SU-DHL-6 (cell line): ENCODE results near the gene RSU1.

Experiments used
- H2AFZ ChIP-seq: fragments of 200-600 bp; sonication (generic); 2 replicates; pipeline ENCODE4 v1.6.1; 2014; ENCODE audit warnings: low read depth, mild to moderate bottlenecking, moderate library complexity, mixed read lengths, antibody characterized with exemption, low read length; ENCODE audit not compliant: severe bottlenecking
- H3F3A ChIP-seq: fragments of 200-600 bp; shearing (Covaris generic); 2 replicates; pipeline ENCODE4 v1.6.0; 2016; ENCODE audit warnings: antibody characterized with exemption, mild to moderate bottlenecking; ENCODE audit not compliant: insufficient read depth
- H3K27ac ChIP-seq: fragments of 200-600 bp; sonication (generic); 2 replicates; pipeline ENCODE4 v1.5.1; 2016; ENCODE audit warnings: low read depth, mild to moderate bottlenecking, low read length, moderate library complexity, mixed read lengths
- H3K27me3 ChIP-seq: fragments of 200-600 bp; sonication (generic), shearing (Covaris generic); 2 replicates; pipeline ENCODE4 v1.6.0; 2014; ENCODE audit warnings: mild to moderate bottlenecking, low read length
- H3K36me3 ChIP-seq: fragments of 200-600 bp; sonication (generic); 2 replicates; pipeline ENCODE4 v1.6.1; 2014; ENCODE audit warnings: mild to moderate bottlenecking, low read length, mixed read lengths
- H3K4me2 ChIP-seq: fragments of 300-600, 200-600 bp; shearing (Covaris generic), sonication (generic); 2 replicates; pipeline ENCODE4 v1.6.0; 2014; ENCODE audit warnings: low read length, low read depth, mild to moderate bottlenecking; ENCODE audit not compliant: poor library complexity, severe bottlenecking
- H3K4me3 ChIP-seq: fragments of 200-600 bp; sonication (generic); 2 replicates; pipeline ENCODE4 v1.5.1; 2014; ENCODE audit warnings: antibody characterized with exemption, low read length, mild to moderate bottlenecking, mixed read lengths; ENCODE audit not compliant: insufficient read depth, poor library complexity, severe bottlenecking
- H3K79me2 ChIP-seq: fragments of 200-600 bp; sonication (generic); 2 replicates; pipeline ENCODE4 v1.6.1; 2014; ENCODE audit warnings: mild to moderate bottlenecking, low read length, moderate library complexity; ENCODE audit not compliant: insufficient read depth
- H3K9ac ChIP-seq: fragments of 200-600 bp; sonication (generic); 2 replicates; pipeline ENCODE4 v1.7.0; 2014; ENCODE audit warnings: mild to moderate bottlenecking, low read length
- H3K9me2 ChIP-seq: fragments of 200-600 bp; sonication (generic); replicated peaks from 2 replicates; pipeline ENCODE4 v1.6.1; 2014; ENCODE audit warnings: low read length; ENCODE audit not compliant: insufficient read depth
- H3K9me3 ChIP-seq: fragments of 200-600 bp; sonication (generic); 2 replicates; pipeline ENCODE4 v1.6.1; 2014; ENCODE audit warnings: low read length, mixed read lengths; ENCODE audit not compliant: insufficient read depth
- H4K20me1 ChIP-seq: fragments of 200-600 bp; sonication (generic); 2 replicates; pipeline ENCODE4 v1.6.1; 2014; ENCODE audit warnings: low read depth, mild to moderate bottlenecking, antibody characterized with exemption, low read length, moderate library complexity, mixed read lengths
- CTCF ChIP-seq: fragments of 200-600 bp; sonication (generic); IDR thresholded peaks from one replicate; pipeline ENCODE4 v1.5.1; 2017; ENCODE audit warnings: antibody characterized with exemption, mild to moderate bottlenecking, low read length, moderate library complexity; ENCODE audit not compliant: insufficient read depth, poor library complexity, severe bottlenecking
- EZH2phosphoT487 ChIP-seq: fragments of 200-600 bp; sonication (generic), shearing (Covaris generic); conservative IDR thresholded peaks from 2 replicates; pipeline ENCODE4 v1.6.1; 2018; ENCODE audit warnings: mild to moderate bottlenecking, antibody characterized with exemption, low read length, moderate library complexity, mixed read lengths

Gene RSU1

GRCh38 chr10:16606923-16607322 lies 210.3 kb downstream of the RSU1 start:
- Histone ChIP-seq H3K4me3 (no peak overlapping the region), H3K4me2 (no peak overlapping the region), H3K36me3 (no peaks in the 10 kb centered on the region), H3K9me3 (no peaks in the 10 kb centered on the region), H3K27me3 (no peaks in the 10 kb centered on the region), H4K20me1 (no peaks in the 10 kb centered on the region; the same call in 1 of the 2 replicates), H2AFZ (no peak overlapping the region), H3K27ac (no peak overlapping the region), H3K9ac (no peak overlapping the region), H3K79me2 (no peaks in the 10 kb centered on the region), H3F3A (no peaks in the 10 kb centered on the region), H3K9me2 (no peaks in the 10 kb centered on the region)
- no peak for TF ChIP-seq EZH2phosphoT487
- TF ChIP-seq CTCF: no peak

DNA sequence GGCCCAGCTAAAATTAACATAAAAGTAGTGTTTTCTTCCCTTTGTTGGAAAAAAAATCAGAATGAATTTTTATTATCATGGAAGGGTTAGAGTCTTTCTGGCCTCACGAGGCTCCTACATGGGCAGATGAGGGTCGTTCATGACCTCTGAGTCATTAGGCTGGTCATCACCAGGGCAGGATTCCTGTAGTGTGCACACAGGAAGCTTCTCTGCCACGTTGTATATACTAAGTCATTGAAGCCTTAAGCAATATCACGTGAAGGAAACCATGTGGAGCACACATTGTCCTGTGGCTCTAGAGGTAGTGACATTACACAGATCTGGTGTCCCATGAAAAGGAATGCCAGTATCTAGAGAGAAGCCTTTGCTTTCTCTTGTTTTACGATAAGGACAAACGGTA lies 210.8 kb downstream of the RSU1 start:
- TF ChIP-seq EZH2phosphoT487: no peak
- TF ChIP-seq CTCF: no peak

GRCh38 chr10:16603308-16603707 lies 213.9 kb downstream of the RSU1 start:
- no peaks in the 10 kb centered on the region for H3K79me2 ChIP-seq
- TF ChIP-seq EZH2phosphoT487: no peak
- no peak for TF ChIP-seq CTCF

More for the DNA sequence above, 210.8 kb downstream of the RSU1 start:
- Histone ChIP-seq H3K9me3 (no peaks in the 10 kb centered on the region), H3K9ac (no peak overlapping the region), H3K36me3 (no peaks in the 10 kb centered on the region), H3K9me2 (no peaks in the 10 kb centered on the region), H2AFZ (no peak overlapping the region), H4K20me1 (no peaks in the 10 kb centered on the region), H3K4me3 (no peak overlapping the region), H3K4me2 (no peak overlapping the region), H3K27ac (no peak overlapping the region), H3F3A (no peaks in the 10 kb centered on the region), H3K27me3 (no peaks in the 10 kb centered on the region), H3K79me2 (no peaks in the 10 kb centered on the region)

More at GRCh38 chr10:16603308-16603707, 213.9 kb downstream of the RSU1 start:
- no peaks in the 10 kb centered on the region for H3K9me2 ChIP-seq
- no peak overlapping the region for H3K27ac ChIP-seq
- H3K9ac ChIP-seq: no peak overlapping the region
- H3K4me2 ChIP-seq: no peak overlapping the region
- no peak overlapping the region for H3K4me3 ChIP-seq
- H3K27me3 ChIP-seq: no peaks in the 10 kb centered on the region
- H3K36me3 ChIP-seq: no peaks in the 10 kb centered on the region
- H3F3A ChIP-seq: no peaks in the 10 kb centered on the region
- no peaks in the 10 kb centered on the region for H4K20me1 ChIP-seq
- H2AFZ ChIP-seq: no peak overlapping the region
- H3K9me3 ChIP-seq: no peaks in the 10 kb centered on the region
